GM23338 (cell line): ENCODE measurements around the gene GGN. TPM values are rescaled to one million over a fixed set of nuclear protein-coding genes. Genes with fewer than 3 reads are reported as not detected.

ENCODE experiments used
- ATAC-seq: fragments of 200-7000 bp; cut with Tn5 transposase; 3 replicates; pipeline ENCODE4 v1.9.1; 2020
- DNase-seq: peaks from one replicate; pipeline ENCODE4 v3.0.0-alpha.2; 2015; ENCODE audit warnings: low spot score
- H2AFZ ChIP-seq: fragments of 200-600 bp; sonication (generic); 2 replicates; pipeline ENCODE4 v1.8.0; 2016; ENCODE audit warnings: antibody characterized with exemption, mild to moderate bottlenecking, moderate library complexity
- H3F3A ChIP-seq: fragments of 200-600 bp; sonication (generic); replicated peaks from 2 replicates; pipeline ENCODE4 v1.8.0; 2017; ENCODE audit warnings: antibody characterized with exemption, mixed run types, low read depth
- H3K27ac ChIP-seq: fragments of 200-600 bp; sonication (generic); 2 replicates; pipeline ENCODE4 v1.6.1; 2016; ENCODE audit warnings: low read depth
- H3K27me3 ChIP-seq: fragments of 200-600 bp; sonication (generic); 2 replicates; pipeline ENCODE4 v1.8.0; 2016; ENCODE audit warnings: mild to moderate bottlenecking, mixed run types, moderate library complexity; ENCODE audit not compliant: insufficient read depth
- H3K36me3 ChIP-seq: fragments of 200-600 bp; sonication (generic); 2 replicates; pipeline ENCODE4 v1.8.0; 2016; ENCODE audit warnings: mild to moderate bottlenecking; ENCODE audit not compliant: insufficient read depth
- H3K4me1 ChIP-seq: fragments of 200-600 bp; sonication (generic); 2 replicates; pipeline ENCODE4 v1.8.0; 2016; ENCODE audit warnings: mild to moderate bottlenecking, moderate library complexity; ENCODE audit not compliant: insufficient read depth
- H3K4me2 ChIP-seq: fragments of 200-600 bp; sonication (generic); 2 replicates; pipeline ENCODE4 v1.7.1; 2017; ENCODE audit warnings: mixed run types
- H3K4me3 ChIP-seq: fragments of 200-600 bp; sonication (generic); 2 replicates; pipeline ENCODE4 v1.6.1; 2016; ENCODE audit warnings: mixed run types
- H3K79me2 ChIP-seq: fragments of 200-600 bp; sonication (generic); replicated peaks from 2 replicates; pipeline ENCODE4 v1.8.0; 2017; ENCODE audit warnings: mild to moderate bottlenecking; ENCODE audit not compliant: insufficient read depth
- H3K9me2 ChIP-seq: fragments of 200-600 bp; sonication (generic); 2 replicates; pipeline ENCODE4 v1.8.0; 2017; ENCODE audit not compliant: insufficient read depth
- H4K20me1 ChIP-seq: fragments of 200-600 bp; sonication (generic); replicated peaks from 2 replicates; pipeline ENCODE4 v1.8.0; 2017; ENCODE audit warnings: mild to moderate bottlenecking; ENCODE audit not compliant: insufficient read depth
- H3K27ac Mint-ChIP-seq: 2 replicates; pipeline ENCODE4 v1.8.0; 2020; ENCODE audit warnings: inconsistent platforms, mild to moderate bottlenecking, moderate library complexity, mixed read lengths
- H3K27me3 Mint-ChIP-seq: 3 replicates; pipeline ENCODE4 v1.8.0; 2022; ENCODE audit warnings: low read depth, mild to moderate bottlenecking, moderate library complexity, mixed read lengths, inconsistent platforms; ENCODE audit not compliant: insufficient read depth, poor library complexity
- H3K36me3 Mint-ChIP-seq: 3 replicates; pipeline ENCODE4 v1.8.0; 2021; ENCODE audit warnings: low read depth, mild to moderate bottlenecking, inconsistent platforms, moderate library complexity, mixed read lengths
- H3K4me1 Mint-ChIP-seq: 3 replicates; pipeline ENCODE4 v1.8.0; 2020; ENCODE audit warnings: mild to moderate bottlenecking, inconsistent platforms, mixed read lengths
- H3K4me3 Mint-ChIP-seq: 3 replicates; pipeline ENCODE4 v1.8.0; 2021; ENCODE audit warnings: moderate library complexity, mild to moderate bottlenecking, inconsistent platforms, mixed read lengths
- H3K9me3 Mint-ChIP-seq: 3 replicates; pipeline ENCODE4 v1.8.0; 2020; ENCODE audit warnings: moderate library complexity, mild to moderate bottlenecking, inconsistent platforms, mixed read lengths
- ETS1 ChIP-seq: IDR thresholded peaks from 2 replicates; pipeline ENCODE4 v1.6.1; 2016; ENCODE audit warnings: antibody characterized with exemption
- JUNB ChIP-seq: IDR thresholded peaks from one replicate; pipeline ENCODE4 v1.6.1; 2016; ENCODE audit warnings: antibody characterized with exemption; ENCODE audit not compliant: unreplicated experiment
- NANOG ChIP-seq: IDR thresholded peaks from 2 replicates; pipeline ENCODE4 v1.6.1; 2016; ENCODE audit warnings: antibody characterized with exemption, borderline replicate concordance
- POLR2AphosphoS5 ChIP-seq: IDR thresholded peaks from 2 replicates; pipeline ENCODE4 v1.6.1; 2016; ENCODE audit warnings: antibody characterized with exemption, low read depth
- STAT1 ChIP-seq: IDR thresholded peaks from one replicate; pipeline ENCODE4 v1.6.1; 2016; ENCODE audit warnings: antibody characterized with exemption; ENCODE audit not compliant: unreplicated experiment
- ZNF331 ChIP-seq: fragments of 250-450 bp; sonication (Bioruptor Pico); IDR thresholded peaks from 2 replicates; pipeline ENCODE4 v1.5.0; 2020; ENCODE audit warnings: low read depth, mild to moderate bottlenecking, moderate library complexity
- polyA plus RNA-seq: library from polyadenylated mRNA; unstranded; fragments of >200 nt; fragmentation: Nextera tagmentation; extraction: Ambion mirVana; gene quantifications from 2 replicates; pipeline ENCODE4 v1.2.1, GENCODE V29; 2016
- total RNA-seq: library from RNA; depleted of rRNA; stranded (reverse); fragments of >200 nt; shearing (Covaris generic); gene quantifications from 2 replicates; pipeline ENCODE4 v1.2.3, GENCODE V29; 2014
- TF ChIP-seq, protein P1 (sequence below): fragments of 250-450 bp; sonication (Bioruptor Pico); IDR thresholded peaks from 2 replicates; pipeline ENCODE4 v1.5.0; 2020; ENCODE audit warnings: mild to moderate bottlenecking, moderate library complexity
- TF ChIP-seq, protein P2 (sequence below): IDR thresholded peaks from one replicate; pipeline ENCODE4 v1.6.1; 2018; ENCODE audit warnings: antibody characterized with exemption; ENCODE audit not compliant: unreplicated experiment

Gene GGN
- total and polyA plus RNA-seq, 2 experiments from 2014 or later = 0.14 to 1.5 TPM

GRCh38 chr19:38369584-38369983 is 18.2 kb downstream of the GGN start (continued):
- TF ChIP-seq, protein P1, sequence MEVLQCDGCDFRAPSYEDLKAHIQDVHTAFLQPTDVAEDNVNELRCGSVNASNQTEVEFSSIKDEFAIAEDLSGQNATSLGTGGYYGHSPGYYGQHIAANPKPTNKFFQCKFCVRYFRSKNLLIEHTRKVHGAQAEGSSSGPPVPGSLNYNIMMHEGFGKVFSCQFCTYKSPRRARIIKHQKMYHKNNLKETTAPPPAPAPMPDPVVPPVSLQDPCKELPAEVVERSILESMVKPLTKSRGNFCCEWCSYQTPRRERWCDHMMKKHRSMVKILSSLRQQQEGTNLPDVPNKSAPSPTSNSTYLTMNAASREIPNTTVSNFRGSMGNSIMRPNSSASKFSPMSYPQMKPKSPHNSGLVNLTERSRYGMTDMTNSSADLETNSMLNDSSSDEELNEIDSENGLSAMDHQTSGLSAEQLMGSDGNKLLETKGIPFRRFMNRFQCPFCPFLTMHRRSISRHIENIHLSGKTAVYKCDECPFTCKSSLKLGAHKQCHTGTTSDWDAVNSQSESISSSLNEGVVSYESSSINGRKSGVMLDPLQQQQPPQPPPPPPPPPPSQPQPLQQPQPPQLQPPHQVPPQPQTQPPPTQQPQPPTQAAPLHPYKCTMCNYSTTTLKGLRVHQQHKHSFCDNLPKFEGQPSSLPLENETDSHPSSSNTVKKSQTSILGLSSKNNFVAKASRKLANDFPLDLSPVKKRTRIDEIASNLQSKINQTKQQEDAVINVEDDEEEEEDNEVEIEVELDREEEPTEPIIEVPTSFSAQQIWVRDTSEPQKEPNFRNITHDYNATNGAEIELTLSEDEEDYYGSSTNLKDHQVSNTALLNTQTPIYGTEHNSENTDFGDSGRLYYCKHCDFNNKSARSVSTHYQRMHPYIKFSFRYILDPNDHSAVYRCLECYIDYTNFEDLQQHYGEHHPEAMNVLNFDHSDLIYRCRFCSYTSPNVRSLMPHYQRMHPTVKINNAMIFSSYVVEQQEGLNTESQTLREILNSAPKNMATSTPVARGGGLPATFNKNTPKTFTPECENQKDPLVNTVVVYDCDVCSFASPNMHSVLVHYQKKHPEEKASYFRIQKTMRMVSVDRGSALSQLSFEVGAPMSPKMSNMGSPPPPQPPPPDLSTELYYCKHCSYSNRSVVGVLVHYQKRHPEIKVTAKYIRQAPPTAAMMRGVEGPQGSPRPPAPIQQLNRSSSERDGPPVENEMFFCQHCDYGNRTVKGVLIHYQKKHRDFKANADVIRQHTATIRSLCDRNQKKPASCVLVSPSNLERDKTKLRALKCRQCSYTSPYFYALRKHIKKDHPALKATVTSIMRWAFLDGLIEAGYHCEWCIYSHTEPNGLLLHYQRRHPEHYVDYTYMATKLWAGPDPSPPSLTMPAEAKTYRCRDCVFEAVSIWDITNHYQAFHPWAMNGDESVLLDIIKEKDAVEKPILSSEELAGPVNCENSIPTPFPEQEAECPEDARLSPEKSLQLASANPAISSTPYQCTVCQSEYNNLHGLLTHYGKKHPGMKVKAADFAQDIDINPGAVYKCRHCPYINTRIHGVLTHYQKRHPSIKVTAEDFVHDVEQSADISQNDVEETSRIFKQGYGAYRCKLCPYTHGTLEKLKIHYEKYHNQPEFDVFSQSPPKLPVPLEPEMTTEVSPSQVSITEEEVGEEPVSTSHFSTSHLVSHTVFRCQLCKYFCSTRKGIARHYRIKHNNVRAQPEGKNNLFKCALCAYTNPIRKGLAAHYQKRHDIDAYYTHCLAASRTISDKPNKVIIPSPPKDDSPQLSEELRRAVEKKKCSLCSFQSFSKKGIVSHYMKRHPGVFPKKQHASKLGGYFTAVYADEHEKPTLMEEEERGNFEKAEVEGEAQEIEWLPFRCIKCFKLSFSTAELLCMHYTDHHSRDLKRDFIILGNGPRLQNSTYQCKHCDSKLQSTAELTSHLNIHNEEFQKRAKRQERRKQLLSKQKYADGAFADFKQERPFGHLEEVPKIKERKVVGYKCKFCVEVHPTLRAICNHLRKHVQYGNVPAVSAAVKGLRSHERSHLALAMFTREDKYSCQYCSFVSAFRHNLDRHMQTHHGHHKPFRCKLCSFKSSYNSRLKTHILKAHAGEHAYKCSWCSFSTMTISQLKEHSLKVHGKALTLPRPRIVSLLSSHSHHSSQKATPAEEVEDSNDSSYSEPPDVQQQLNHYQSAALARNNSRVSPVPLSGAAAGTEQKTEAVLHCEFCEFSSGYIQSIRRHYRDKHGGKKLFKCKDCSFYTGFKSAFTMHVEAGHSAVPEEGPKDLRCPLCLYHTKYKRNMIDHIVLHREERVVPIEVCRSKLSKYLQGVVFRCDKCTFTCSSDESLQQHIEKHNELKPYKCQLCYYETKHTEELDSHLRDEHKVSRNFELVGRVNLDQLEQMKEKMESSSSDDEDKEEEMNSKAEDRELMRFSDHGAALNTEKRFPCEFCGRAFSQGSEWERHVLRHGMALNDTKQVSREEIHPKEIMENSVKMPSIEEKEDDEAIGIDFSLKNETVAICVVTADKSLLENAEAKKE (CRISPR knock-in tag) = no peak
- TF ChIP-seq NANOG (no peak), ETS1 (no peak), POLR2AphosphoS5 (no peak), STAT1 (no peak), ZNF331 (no peak)

GRCh38 chr19:38367041-38367440 is 20.8 kb downstream of the GGN start:
- Mint-ChIP-seq H3K9me3 (peaks cover 7% of the 10 kb centered on the region; the same call in 2 of the 3 replicates), H3K27ac (no peak overlapping the region), H3K4me3 (no peak overlapping the region), H3K36me3 (no peaks in the 10 kb centered on the region), H3K27me3 (peaks cover 5% of the 10 kb centered on the region), H3K4me1 (no peaks in the 10 kb centered on the region; the same call in 2 of the 3 replicates)
- Histone ChIP-seq H3K4me3 (no peak overlapping the region), H3K9me2 (no peaks in the 10 kb centered on the region), H3K4me2 (no peak overlapping the region), H4K20me1 (no peaks in the 10 kb centered on the region), H3K36me3 (no peaks in the 10 kb centered on the region), H3K27me3 (no peaks in the 10 kb centered on the region), H3K27ac (no peak overlapping the region), H3K4me1 (peaks cover 5% of the 10 kb centered on the region; the same call in 1 of the 2 replicates), H3K79me2 (no peaks in the 10 kb centered on the region), H2AFZ (no peak overlapping the region), H3F3A (no peaks in the 10 kb centered on the region)
- ATAC-seq (no peak), DNase-seq (no peak)
- TF ChIP-seq STAT1 (no peak), JUNB (no peak), NANOG (no peak), ZNF331 (no peak)
- TF ChIP-seq, protein P2, sequence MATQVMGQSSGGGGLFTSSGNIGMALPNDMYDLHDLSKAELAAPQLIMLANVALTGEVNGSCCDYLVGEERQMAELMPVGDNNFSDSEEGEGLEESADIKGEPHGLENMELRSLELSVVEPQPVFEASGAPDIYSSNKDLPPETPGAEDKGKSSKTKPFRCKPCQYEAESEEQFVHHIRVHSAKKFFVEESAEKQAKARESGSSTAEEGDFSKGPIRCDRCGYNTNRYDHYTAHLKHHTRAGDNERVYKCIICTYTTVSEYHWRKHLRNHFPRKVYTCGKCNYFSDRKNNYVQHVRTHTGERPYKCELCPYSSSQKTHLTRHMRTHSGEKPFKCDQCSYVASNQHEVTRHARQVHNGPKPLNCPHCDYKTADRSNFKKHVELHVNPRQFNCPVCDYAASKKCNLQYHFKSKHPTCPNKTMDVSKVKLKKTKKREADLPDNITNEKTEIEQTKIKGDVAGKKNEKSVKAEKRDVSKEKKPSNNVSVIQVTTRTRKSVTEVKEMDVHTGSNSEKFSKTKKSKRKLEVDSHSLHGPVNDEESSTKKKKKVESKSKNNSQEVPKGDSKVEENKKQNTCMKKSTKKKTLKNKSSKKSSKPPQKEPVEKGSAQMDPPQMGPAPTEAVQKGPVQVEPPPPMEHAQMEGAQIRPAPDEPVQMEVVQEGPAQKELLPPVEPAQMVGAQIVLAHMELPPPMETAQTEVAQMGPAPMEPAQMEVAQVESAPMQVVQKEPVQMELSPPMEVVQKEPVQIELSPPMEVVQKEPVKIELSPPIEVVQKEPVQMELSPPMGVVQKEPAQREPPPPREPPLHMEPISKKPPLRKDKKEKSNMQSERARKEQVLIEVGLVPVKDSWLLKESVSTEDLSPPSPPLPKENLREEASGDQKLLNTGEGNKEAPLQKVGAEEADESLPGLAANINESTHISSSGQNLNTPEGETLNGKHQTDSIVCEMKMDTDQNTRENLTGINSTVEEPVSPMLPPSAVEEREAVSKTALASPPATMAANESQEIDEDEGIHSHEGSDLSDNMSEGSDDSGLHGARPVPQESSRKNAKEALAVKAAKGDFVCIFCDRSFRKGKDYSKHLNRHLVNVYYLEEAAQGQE = no peak
